ENCODE data around the gene CNGA2. TPM values are rescaled to one million over a fixed set of nuclear protein-coding genes. Genes with fewer than 3 reads are reported as not detected.

CNGA2 gene
- total and polyA plus RNA-seq, 12 donors = not detected

DNA sequence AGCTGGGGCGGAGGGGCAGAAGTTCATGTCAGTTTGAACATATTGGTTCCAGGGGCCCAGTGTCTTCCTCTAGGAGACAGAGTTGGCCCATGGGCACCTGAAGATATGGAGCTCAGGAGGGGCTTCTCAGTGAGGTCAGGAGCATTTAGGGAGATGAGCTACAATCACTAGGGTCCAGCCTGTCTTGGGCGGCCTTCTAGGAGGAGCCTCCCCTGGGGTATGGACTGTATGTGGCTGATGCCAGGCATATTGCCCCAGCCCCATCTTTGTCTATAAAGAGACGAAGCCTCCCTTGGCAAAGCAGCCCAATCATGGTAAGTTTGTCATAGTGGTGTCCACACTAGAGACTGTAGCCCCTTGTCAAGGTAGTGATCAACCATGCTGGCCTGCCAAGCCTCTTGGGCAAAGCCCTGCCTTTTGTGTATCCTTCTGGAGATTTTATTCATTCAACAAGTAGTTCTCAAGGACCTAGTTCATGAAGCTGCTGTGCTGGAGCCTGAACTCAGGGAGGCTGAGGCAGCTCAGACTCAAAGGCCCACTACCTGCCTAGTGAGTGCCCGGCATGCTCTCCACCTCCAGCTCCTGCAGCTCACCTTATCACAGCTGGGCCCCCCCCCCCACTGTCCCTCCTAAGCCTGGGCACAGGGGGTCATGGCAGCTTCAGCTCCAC is 5.4 kb upstream of the CNGA2 start:
- Histone ChIP-seq H3K36me3 (replicated peaks in 1 of 2) (no peaks in the 10 kb centered on the region), H3K9me3 (replicated peaks in 1 of 3) (no peaks in the 10 kb centered on the region), H3K4me1 (replicated peaks in 1 of 2) (no peaks in the 10 kb centered on the region), H3K27ac (no peak overlapping the region), H3K4me3 (no peak overlapping the region), H3K27me3 (no peaks in the 10 kb centered on the region)
- intact Hi-C loops (cut with DNase I) = no loop called here
- no peak for TF ChIP-seq CTCF (IDR thresholded peaks at IDR 0.05)
- TF ChIP-seq POLR2A (IDR thresholded peaks at IDR 0.05) = no peak
- DNase-seq = no peak
- 76 to 92% (median 88%) methylated on average over 1 to 4 of the region's 4 CpGs for WGBS, 4 donors

- H3K4me1 ChIP-seq (replicated peaks in 1 of 2) = no peaks in the 10 kb centered on the region
- no peak overlapping the region for H3K4me3 ChIP-seq
- intact Hi-C loops (cut with DNase I) = no loop called here
- no peak overlapping the region for H3K27ac ChIP-seq
- no peak for DNase-seq
- H3K36me3 ChIP-seq (replicated peaks in 1 of 2) = no peaks in the 10 kb centered on the region
- no peaks in the 10 kb centered on the region for H3K9me3 ChIP-seq (replicated peaks in 1 of 3)
- WGBS, 4 donors = 47 to 58% (median 54%) methylated on average over 2 of the region's 2 CpGs
- H3K27me3 ChIP-seq = no peaks in the 10 kb centered on the region
- TF ChIP-seq CTCF (IDR thresholded peaks at IDR 0.05) = no peak
These were observed 673 bp downstream of the CNGA2 start for GRCh38 chrX:151735219-151735618.

DNA sequence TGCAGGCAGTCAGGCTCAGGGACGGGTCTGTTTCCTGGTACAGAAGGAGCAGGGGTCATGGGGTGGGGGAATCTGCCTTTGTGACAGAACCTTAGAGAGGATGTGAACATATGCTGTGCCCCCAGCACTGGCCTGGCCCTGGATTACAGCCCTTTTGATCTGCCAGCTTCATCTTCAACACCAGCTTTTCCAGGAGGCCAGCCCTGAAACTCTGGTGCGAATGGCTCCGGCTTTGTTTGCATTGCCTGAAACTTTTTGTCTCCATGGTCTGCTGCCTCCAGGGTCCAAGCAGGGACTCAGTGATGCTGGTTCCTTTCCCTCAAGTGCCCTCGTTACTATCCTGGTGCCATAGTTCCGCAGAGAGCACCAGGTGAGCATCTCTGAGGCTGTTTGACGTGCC is 2.1 kb downstream of the CNGA2 start:
- no peaks in the 10 kb centered on the region for H3K27me3 ChIP-seq
- no peaks in the 10 kb centered on the region for H3K36me3 ChIP-seq (replicated peaks in 1 of 2)
- no peak overlapping the region for H3K27ac ChIP-seq
- H3K4me1 ChIP-seq (replicated peaks in 1 of 2) = no peaks in the 10 kb centered on the region
- DNase-seq = no peak
- no peak for TF ChIP-seq POLR2A (IDR thresholded peaks at IDR 0.05)
- TF ChIP-seq CTCF (IDR thresholded peaks at IDR 0.05) = no peak
- 33 to 77% (median 72%) methylated on average over 1 to 6 of the region's 6 CpGs for WGBS, 4 donors
- H3K4me3 ChIP-seq = no peak overlapping the region
- intact Hi-C loops (cut with DNase I) = no loop called here
- H3K9me3 ChIP-seq (replicated peaks in 1 of 3) = no peaks in the 10 kb centered on the region

DNA sequence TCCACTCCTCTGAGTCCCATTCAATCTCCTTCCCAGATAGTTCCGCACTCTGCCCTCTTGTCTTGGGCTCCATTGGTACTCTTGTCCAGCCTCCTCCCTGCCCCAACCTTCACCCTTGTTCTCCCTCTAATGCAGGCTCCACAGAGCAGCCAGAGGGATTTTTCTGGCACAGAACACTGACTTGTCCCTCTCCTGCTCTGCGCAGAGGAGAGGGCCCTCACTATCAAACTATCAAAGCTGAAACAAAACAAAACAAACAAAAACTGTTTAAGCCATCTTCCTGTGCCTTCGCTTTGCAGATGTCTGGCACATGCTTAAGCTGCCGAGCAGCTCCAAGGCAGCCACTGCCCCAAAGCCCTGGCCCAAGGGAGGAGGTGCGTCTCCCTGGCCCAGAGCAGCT is 2.9 kb downstream of the CNGA2 start:
- H3K4me1 ChIP-seq (replicated peaks in 1 of 2) = no peaks in the 10 kb centered on the region
- no peak for TF ChIP-seq CTCF (IDR thresholded peaks at IDR 0.05)
- no peak for TF ChIP-seq POLR2A (IDR thresholded peaks at IDR 0.05)
- H3K4me3 ChIP-seq = no peak overlapping the region
- no peaks in the 10 kb centered on the region for H3K27me3 ChIP-seq
- DNase-seq = no peak
- H3K9me3 ChIP-seq (replicated peaks in 1 of 3) = no peaks in the 10 kb centered on the region
- H3K27ac ChIP-seq = no peak overlapping the region
- 64 to 82% (median 73%) methylated on average over 3 to 5 of the region's 5 CpGs for WGBS, 4 donors
- intact Hi-C loops (cut with DNase I) = no loop called here
- H3K36me3 ChIP-seq (replicated peaks in 1 of 2) = no peaks in the 10 kb centered on the region
